A673 (cell line): ENCODE results near the gene DGKD. TPM values are rescaled to one million over a fixed set of nuclear protein-coding genes. Genes with fewer than 3 reads are reported as not detected.
A peak's percentile ranks its signal among the peaks of the same experiment; 100 is the strongest.

Experiments used
- BruUV-seq: library from RNA; stranded (reverse); fragments of 400-500 nt; replicated peaks from 2 replicates; lab custom pipeline; 2021; lab: Mats Ljungman, UMichigan
- CTCF ChIA-PET: fragments of 300-600 bp; sonication (Branson Sonifier 250); formaldehyde crosslinking; loops from one replicate; lab custom pipeline; 2022; ENCODE audit warnings: antibody characterized with exemption; lab: Charles Lee
- POLR2A ChIA-PET: fragments of 300-600 bp; sonication (Branson Sonifier 250); formaldehyde crosslinking; loops from one replicate; lab custom pipeline; 2022; ENCODE audit warnings: antibody characterized with exemption; ENCODE audit not compliant: low non-redundant PET; lab: Charles Lee
- DNase-seq: peaks from one replicate; pipeline ENCODE4 v3.0.0-alpha.2; 2015; ENCODE audit warnings: low spot score
- H3K27ac ChIP-seq: fragments of 200-600 bp; sonication (generic); 2 replicates; pipeline ENCODE4 v1.5.1; 2016; ENCODE audit warnings: mixed run types, low read depth, mild to moderate bottlenecking, mixed read lengths, antibody characterized with exemption, low read length; ENCODE audit not compliant: poor library complexity, severe bottlenecking
- H3K27me3 ChIP-seq: fragments of 200-600 bp; sonication (generic); replicated peaks from 2 replicates; pipeline ENCODE4 v1.6.1; 2017; ENCODE audit warnings: mixed run types, low read depth, mild to moderate bottlenecking, mixed read lengths, antibody characterized with exemption, low read length; ENCODE audit not compliant: insufficient read depth, poor library complexity
- H3K36me3 ChIP-seq: fragments of 200-600 bp; sonication (generic); 2 replicates; pipeline ENCODE4 v1.6.1; 2016; ENCODE audit warnings: mixed run types, mild to moderate bottlenecking, mixed read lengths, antibody characterized with exemption, low read length; ENCODE audit not compliant: insufficient read depth, poor library complexity, severe bottlenecking
- H3K4me1 ChIP-seq: fragments of 200-600 bp; sonication (generic); 2 replicates; pipeline ENCODE4 v1.6.1; 2017; ENCODE audit warnings: mixed run types, mild to moderate bottlenecking, mixed read lengths, antibody characterized with exemption, low read length; ENCODE audit not compliant: insufficient read depth, poor library complexity, severe bottlenecking
- H3K4me3 ChIP-seq: fragments of 200-600 bp; sonication (generic); 2 replicates; pipeline ENCODE4 v1.5.1; 2016; ENCODE audit warnings: low read depth, mixed run types, mild to moderate bottlenecking, mixed read lengths, low read length; ENCODE audit not compliant: poor library complexity, severe bottlenecking
- H3K9me3 ChIP-seq: fragments of 200-600 bp; sonication (generic); 2 replicates; pipeline ENCODE4 v1.6.1; 2016; ENCODE audit warnings: mixed run types, low read depth, mild to moderate bottlenecking, mixed read lengths, antibody characterized with exemption, low read length; ENCODE audit not compliant: poor library complexity, severe bottlenecking
- EZH2 ChIP-seq: fragments of 200-600 bp; sonication (generic); IDR thresholded peaks from 2 replicates; pipeline ENCODE4 v1.6.1; 2017; ENCODE audit warnings: borderline replicate concordance, low read depth, mild to moderate bottlenecking, mixed read lengths, antibody characterized with exemption, low read length; ENCODE audit not compliant: poor library complexity, severe bottlenecking
- intact Hi-C: fragments of 100-400 bp; cut with micrococcal nuclease; formaldehyde crosslinking; loops from one replicate; pipeline ENCODE4 v1.10.0; 2022; ENCODE audit not compliant: unreplicated experiment
- total RNA-seq: library from RNA; stranded (reverse); gene quantifications from 2 replicates; pipeline ENCODE4 v1.2.3, GENCODE V29; 2021
- TF ChIP-seq, protein P1 (sequence below): fragments of 300-800, 200-600 bp; sonication (generic); conservative IDR thresholded peaks from 2 replicates; pipeline ENCODE4 v1.5.1; 2017; ENCODE audit warnings: low read depth, mild to moderate bottlenecking, antibody characterized with exemption, low read length, moderate library complexity, mixed read lengths

The DGKD gene
- total RNA-seq, 1 experiment from 2014 or later = 128 TPM

GRCh38 chr2:233381638-233381995 lies 27.3 kb downstream of the DGKD start:
- no peaks in the 10 kb centered on the region for H3K27me3 ChIP-seq
- CTCF ChIA-PET = no interaction called here
- no peak for DNase-seq
- no peak for TF ChIP-seq EZH2
- H3K4me1 ChIP-seq = peaks cover 25% of the 10 kb centered on the region
- H3K4me3 ChIP-seq = no peak overlapping the region
- no peaks in the 10 kb centered on the region for H3K9me3 ChIP-seq
- H3K27ac ChIP-seq = no peak overlapping the region
- peaks cover 7% of the 10 kb centered on the region for H3K36me3 ChIP-seq
- BruUV-seq = no TSS peak
- intact Hi-C loops = no loop called here
- POLR2A ChIA-PET = no interaction called here

- peaks cover 2% of the 10 kb centered on the region for H3K36me3 ChIP-seq
- peak overlapping the region; percentile 56 for H3K27ac ChIP-seq
- H3K27me3 ChIP-seq = no peaks in the 10 kb centered on the region
- peaks cover 42% of the 10 kb centered on the region for H3K4me1 ChIP-seq
- TF ChIP-seq, protein P1, sequence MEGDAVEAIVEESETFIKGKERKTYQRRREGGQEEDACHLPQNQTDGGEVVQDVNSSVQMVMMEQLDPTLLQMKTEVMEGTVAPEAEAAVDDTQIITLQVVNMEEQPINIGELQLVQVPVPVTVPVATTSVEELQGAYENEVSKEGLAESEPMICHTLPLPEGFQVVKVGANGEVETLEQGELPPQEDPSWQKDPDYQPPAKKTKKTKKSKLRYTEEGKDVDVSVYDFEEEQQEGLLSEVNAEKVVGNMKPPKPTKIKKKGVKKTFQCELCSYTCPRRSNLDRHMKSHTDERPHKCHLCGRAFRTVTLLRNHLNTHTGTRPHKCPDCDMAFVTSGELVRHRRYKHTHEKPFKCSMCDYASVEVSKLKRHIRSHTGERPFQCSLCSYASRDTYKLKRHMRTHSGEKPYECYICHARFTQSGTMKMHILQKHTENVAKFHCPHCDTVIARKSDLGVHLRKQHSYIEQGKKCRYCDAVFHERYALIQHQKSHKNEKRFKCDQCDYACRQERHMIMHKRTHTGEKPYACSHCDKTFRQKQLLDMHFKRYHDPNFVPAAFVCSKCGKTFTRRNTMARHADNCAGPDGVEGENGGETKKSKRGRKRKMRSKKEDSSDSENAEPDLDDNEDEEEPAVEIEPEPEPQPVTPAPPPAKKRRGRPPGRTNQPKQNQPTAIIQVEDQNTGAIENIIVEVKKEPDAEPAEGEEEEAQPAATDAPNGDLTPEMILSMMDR = no peak
- no peak for TF ChIP-seq EZH2
- intact Hi-C loops = no loop called here
- BruUV-seq = no TSS peak
- CTCF ChIA-PET = no interaction called here
- H3K4me3 ChIP-seq = no peak overlapping the region
- no peak for DNase-seq
- no peaks in the 10 kb centered on the region for H3K9me3 ChIP-seq
- POLR2A ChIA-PET = no interaction called here
These were observed 29.7 kb downstream of the DGKD start for GRCh38 chr2:233384015-233384414.

DNA sequence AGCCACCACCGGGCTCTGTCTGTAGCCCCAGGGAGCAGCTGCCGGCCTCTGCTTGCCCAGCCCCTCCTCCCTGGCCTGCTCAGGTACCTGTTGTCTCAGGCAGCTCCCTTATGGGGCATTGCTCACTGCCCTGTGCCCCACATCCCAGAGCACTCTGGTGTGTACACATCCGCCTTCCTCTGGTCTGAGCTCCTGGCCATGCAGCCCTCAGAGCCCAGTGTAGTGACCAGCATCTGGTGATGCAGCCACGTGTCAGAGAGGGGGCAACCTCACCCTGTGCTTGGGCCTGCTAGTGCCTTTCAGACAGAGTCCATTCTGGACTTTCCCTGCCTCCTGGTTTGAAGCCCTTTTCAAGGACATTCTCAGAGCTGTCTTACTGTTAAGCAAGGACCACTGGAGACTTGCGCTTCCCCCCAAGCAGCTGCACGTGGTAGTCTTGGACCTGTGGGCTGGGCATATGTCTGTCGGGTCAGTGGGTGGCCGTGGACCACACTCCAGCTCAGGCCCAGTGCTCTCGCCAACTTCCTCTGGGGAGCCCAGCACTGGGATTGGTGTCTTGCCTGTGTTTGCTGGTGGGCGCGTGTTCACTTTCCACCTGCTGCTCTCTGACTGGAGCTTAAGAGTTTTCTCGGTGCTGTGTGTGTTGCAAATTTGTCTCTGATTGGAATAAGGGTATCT lies 30.7 kb downstream of the DGKD start:
- ChIA-PET CTCF (no interaction called here), POLR2A (no interaction called here)
- no peak for TF ChIP-seq EZH2
- TF ChIP-seq, protein P1 = no peak
- Histone ChIP-seq H3K36me3 (peaks cover 11% of the 10 kb centered on the region), H3K4me1 (peaks cover 42% of the 10 kb centered on the region), H3K27ac (peak overlapping the region; percentile 56), H3K27me3 (no peaks in the 10 kb centered on the region), H3K9me3 (no peaks in the 10 kb centered on the region), H3K4me3 (no peak overlapping the region)
- no peak for DNase-seq
- intact Hi-C loops = no loop called here
- no TSS peak for BruUV-seq

DNA sequence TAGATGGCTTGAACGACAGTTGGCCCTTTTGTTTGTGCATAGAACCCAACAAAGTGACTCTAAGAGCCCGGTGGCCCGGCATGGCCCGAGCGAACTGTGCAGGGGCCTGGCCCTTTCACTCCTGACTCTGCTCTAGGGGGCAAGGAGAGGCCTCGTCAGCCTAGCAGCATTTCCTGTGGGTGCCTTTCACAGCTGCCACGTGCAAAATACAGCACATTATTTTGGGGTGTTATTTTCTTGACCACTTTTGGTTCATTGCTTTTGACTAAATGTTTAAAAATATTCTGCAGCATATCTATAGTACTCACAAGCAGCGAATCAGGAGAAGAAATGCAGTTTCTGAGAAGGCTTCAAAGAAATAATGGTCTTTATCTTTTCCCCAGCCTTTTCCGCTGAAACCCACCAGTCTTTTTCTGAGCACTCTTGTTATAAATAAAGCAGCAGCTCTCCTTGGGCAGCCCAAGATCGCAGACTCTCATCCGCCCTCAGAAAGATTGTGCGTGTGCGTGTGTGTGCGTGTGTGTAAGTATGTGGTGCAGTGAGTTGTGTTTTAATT lies 31.3 kb downstream of the DGKD start:
- H3K4me1 ChIP-seq = peaks cover 42% of the 10 kb centered on the region
- no peak for TF ChIP-seq EZH2
- intact Hi-C loops = no loop called here
- H3K4me3 ChIP-seq = no peak overlapping the region
- ChIA-PET CTCF (no interaction called here), POLR2A (no interaction called here)
- no peaks in the 10 kb centered on the region for H3K9me3 ChIP-seq
- DNase-seq = no peak
- peaks cover 12% of the 10 kb centered on the region for H3K36me3 ChIP-seq
- BruUV-seq = no TSS peak
- no peaks in the 10 kb centered on the region for H3K27me3 ChIP-seq
- peak overlapping the region; percentile 56 for H3K27ac ChIP-seq
